Gastrocnemius medialis (tissue), 4 donors: ENCODE data around the gene HPCA. TPM values are rescaled to one million over a fixed set of nuclear protein-coding genes. Genes with fewer than 3 reads are reported as not detected.

Source experiments
- ATAC-seq, 2 donors: fragments of 150-250 bp; one replicate each; pipeline ENCODE4 v1.9.1; 2016
- DNase-seq, 2 donors: peaks; one replicate each; pipeline ENCODE4 v3.0.0-alpha.2; 2019
- H3K27ac ChIP-seq, 4 donors: fragments of 200-600 bp; sonication (generic); 1 replicate in 1 of 4; 2 replicates in 3 of 4; pipeline ENCODE4 v1.5.1; 2016 to 2018; ENCODE audit warnings: mild to moderate bottlenecking in 2 of 4, moderate library complexity in 1 of 4
- H3K27me3 ChIP-seq, 3 donors: fragments of 200-600 bp; sonication (generic) in 2 of 3; 1 replicate in 1 of 3; 2 replicates in 2 of 3; pipeline versions ENCODE4 v1.5.1 to v1.6.0; 2016 to 2019; ENCODE audit warnings: mild to moderate bottlenecking in 1 of 3, moderate library complexity in 1 of 3
- H3K36me3 ChIP-seq, 2 donors: fragments of 200-600 bp; sonication (generic) in 1 of 2; one replicate each; pipeline ENCODE4 v1.5.1; 2017 to 2018
- H3K4me1 ChIP-seq, 2 donors: fragments of 200-600 bp; sonication (generic) in 1 of 2; one replicate each; pipeline ENCODE4 v1.5.1; 2016 to 2017; ENCODE audit warnings: mild to moderate bottlenecking in 2 of 2
- H3K4me3 ChIP-seq, 4 donors: fragments of 200-600 bp; sonication (generic) in 3 of 4; 1 replicate in 1 of 4; 2 replicates in 3 of 4; pipeline ENCODE4 v1.5.1; 2016 to 2019; ENCODE audit warnings: mild to moderate bottlenecking in 2 of 4
- H3K9me3 ChIP-seq, 3 donors: fragments of 200-600 bp; sonication (generic) in 2 of 3; 1 replicate in 1 of 3; 2 replicates in 2 of 3; pipeline ENCODE4 v1.5.1; 2016 to 2019
- POLR2A ChIP-seq, 2 donors: fragments of 450-650 bp; IDR thresholded peaks; one replicate each; pipeline ENCODE4 v1.6.1; 2017; ENCODE audit warnings: antibody characterized with exemption in 2 of 2, mild to moderate bottlenecking in 2 of 2, moderate library complexity in 2 of 2
- in situ Hi-C, 4 donors: fragments of 200-750 bp; cut with MboI; loops; one replicate each; pipeline versions ENCODE4 v1.15.0 to v1.8.0; 2017; ENCODE audit warnings: low sequenced_read_pairs in 4 of 4
- intact Hi-C: fragments of 100-400 bp; cut with DNase I; formaldehyde crosslinking; loops from one replicate; pipeline ENCODE4 v1.15.1; 2023; ENCODE audit warnings: low total_unique reads
- total RNA-seq, 4 donors: library from RNA; depleted of rRNA; stranded (reverse); fragments of >200 nt; gene quantifications; one replicate each; pipeline versions ENCODE4 v1.1.0 to v1.2.3, GENCODE V29; 2016
- TF ChIP-seq, protein P1 (sequence below), 5 experiments: fragments of 450-650 bp in 3 of 5; fragments of 200-600 bp in 2 of 5; sonication (generic) in 2 of 5; IDR thresholded peaks in 4 of 5; conservative IDR thresholded peaks in 1 of 5; 1 replicate in 4 of 5; 2 replicates in 1 of 5; pipeline ENCODE4 v1.5.1; 2016 to 2019; ENCODE audit warnings: antibody characterized with exemption in 5 of 5, mild to moderate bottlenecking in 3 of 5, moderate library complexity in 3 of 5

The HPCA gene
- total RNA-seq, 4 donors from 2014 or later, result not detected

DNA sequence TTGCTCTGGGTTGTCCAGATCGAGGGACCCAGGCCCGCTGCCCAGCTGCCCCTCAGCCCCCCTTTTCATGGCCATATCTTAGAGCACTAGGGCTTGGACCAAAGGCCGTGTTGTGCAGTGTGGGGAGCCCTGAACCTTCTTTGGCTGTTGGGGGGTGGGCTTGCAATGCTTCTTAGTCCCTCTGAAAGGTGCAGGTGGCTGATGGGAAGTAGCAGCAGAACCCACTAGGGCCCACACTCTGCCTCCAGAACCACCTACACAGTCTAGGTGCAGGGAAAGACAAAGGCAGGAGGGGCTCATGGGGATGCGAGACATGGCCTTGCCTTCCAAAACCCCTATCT, 2.3 kb upstream of the HPCA start:
- Histone ChIP-seq H3K27ac (no peak overlapping the region), H3K9me3 (no peaks in the 10 kb centered on the region), H3K27me3 (peaks cover 17 to 25% (median 22%) of the 10 kb centered on the region in 3 donors), H3K4me1 (peaks cover 11 to 14% of the 10 kb centered on the region in 2 donors), H3K4me3 (no peak overlapping the region), H3K36me3 (no peaks in the 10 kb centered on the region)
- no peak for ATAC-seq
- in situ Hi-C loops, result no loop called here
- DNase-seq, result no peak
- intact Hi-C loops, result no loop called here
- no peak for TF ChIP-seq POLR2A (IDR thresholded peaks at IDR 0.05)

DNA sequence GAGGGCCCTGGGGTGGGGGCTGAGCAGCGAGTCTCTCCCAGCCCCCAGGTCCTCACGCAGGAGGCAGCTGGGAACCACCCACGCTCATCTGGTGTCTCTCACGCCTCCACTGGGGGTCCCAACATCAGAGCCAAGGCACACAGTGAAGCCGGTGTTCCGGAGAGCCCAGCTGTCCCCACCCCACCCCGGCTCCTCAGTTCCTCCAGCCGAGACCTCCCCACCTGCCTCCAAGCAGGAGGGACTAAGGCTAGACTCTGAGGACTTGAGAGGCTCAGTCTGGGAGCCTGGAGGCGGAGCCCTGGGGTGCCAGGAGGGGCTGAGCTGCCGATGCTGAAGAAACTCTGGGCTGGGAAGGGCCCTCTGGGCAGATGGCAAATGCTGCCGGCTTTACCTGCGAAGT, 1.6 kb upstream of the HPCA start:
- H3K9me3 ChIP-seq, result no peaks in the 10 kb centered on the region
- H3K36me3 ChIP-seq, result no peaks in the 10 kb centered on the region
- H3K27ac ChIP-seq, result no peak overlapping the region
- TF ChIP-seq, protein P1, sequence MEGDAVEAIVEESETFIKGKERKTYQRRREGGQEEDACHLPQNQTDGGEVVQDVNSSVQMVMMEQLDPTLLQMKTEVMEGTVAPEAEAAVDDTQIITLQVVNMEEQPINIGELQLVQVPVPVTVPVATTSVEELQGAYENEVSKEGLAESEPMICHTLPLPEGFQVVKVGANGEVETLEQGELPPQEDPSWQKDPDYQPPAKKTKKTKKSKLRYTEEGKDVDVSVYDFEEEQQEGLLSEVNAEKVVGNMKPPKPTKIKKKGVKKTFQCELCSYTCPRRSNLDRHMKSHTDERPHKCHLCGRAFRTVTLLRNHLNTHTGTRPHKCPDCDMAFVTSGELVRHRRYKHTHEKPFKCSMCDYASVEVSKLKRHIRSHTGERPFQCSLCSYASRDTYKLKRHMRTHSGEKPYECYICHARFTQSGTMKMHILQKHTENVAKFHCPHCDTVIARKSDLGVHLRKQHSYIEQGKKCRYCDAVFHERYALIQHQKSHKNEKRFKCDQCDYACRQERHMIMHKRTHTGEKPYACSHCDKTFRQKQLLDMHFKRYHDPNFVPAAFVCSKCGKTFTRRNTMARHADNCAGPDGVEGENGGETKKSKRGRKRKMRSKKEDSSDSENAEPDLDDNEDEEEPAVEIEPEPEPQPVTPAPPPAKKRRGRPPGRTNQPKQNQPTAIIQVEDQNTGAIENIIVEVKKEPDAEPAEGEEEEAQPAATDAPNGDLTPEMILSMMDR (IDR thresholded peaks at IDR 0.05 in 4 of 5, conservative IDR thresholded peaks at IDR 0.05 in 1 of 5), result no peak
- TF ChIP-seq POLR2A (IDR thresholded peaks at IDR 0.05), result no peak
- no peak overlapping the region for H3K4me3 ChIP-seq
- DNase-seq (no peak), ATAC-seq (no peak)
- peaks cover 11 to 14% of the 10 kb centered on the region in 2 donors for H3K4me1 ChIP-seq
- intact Hi-C loops (no loop called here), in situ Hi-C loops (no loop called here)
- peaks cover 17 to 25% (median 22%) of the 10 kb centered on the region in 3 donors for H3K27me3 ChIP-seq

DNA sequence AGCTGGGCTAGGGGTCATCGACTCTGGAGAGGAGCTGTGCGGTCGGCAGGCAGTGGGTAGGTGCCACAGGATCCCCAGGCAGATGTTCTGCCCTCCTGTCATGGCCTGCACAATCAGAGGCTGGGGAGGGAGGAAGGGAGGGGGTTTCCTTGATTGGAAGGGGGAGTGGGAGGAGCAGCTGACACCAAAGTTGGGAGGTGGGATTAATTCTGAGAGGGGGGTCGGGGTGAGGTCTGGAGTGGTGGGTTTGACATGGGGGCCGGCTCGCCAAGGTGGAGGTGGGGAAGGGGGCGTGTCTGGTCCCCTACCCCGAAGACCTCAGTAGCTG, 651 bp upstream of the HPCA start:
- Histone ChIP-seq H3K36me3 (no peaks in the 10 kb centered on the region), H3K9me3 (no peaks in the 10 kb centered on the region), H3K27ac (no peak overlapping the region), H3K4me3 (no peak overlapping the region), H3K27me3 (peaks cover 22 to 25% (median 22%) of the 10 kb centered on the region in 3 donors), H3K4me1 (peaks cover 11 to 14% of the 10 kb centered on the region in 2 donors)
- TF ChIP-seq, protein P1 (IDR thresholded peaks at IDR 0.05 in 4 of 5, conservative IDR thresholded peaks at IDR 0.05 in 1 of 5), result no peak
- intact Hi-C loops, result no loop called here
- no peak for ATAC-seq
- no peak for DNase-seq
- in situ Hi-C loops, result no loop called here

DNA sequence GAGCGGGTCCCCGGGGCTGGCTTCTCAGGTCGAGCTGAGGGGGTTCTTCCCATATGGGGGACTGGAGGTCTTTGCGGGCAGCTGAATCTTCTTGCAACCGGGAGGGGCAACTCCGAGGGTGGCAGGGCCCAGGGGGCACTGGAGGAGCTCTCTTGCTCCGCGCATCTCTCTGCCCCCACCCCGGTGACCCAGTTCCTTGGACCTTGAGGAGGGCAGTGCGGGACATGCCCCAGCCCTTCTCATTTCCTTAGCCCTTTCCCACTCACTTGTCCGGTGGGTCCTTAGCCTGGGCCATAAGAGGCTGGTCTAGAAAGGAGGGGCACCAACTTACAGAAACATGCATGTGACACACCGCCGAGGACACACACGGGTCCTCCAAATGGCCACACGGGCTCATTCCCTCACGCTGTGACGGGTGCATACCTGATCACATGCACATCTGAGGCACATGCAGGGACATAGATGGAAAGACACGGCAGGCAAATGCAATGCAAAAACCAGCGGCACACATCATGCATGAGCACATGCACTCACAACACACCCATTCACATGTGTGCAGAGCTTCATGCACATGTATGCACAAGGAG, 630 bp downstream of the HPCA start:
- in situ Hi-C loops, result no loop called here
- Histone ChIP-seq H3K9me3 (no peaks in the 10 kb centered on the region), H3K27ac (no peak overlapping the region), H3K4me3 (no peak overlapping the region), H3K36me3 (no peaks in the 10 kb centered on the region), H3K4me1 (peaks cover 4 to 7% of the 10 kb centered on the region in 2 donors), H3K27me3 (peaks cover 24 to 36% (median 31%) of the 10 kb centered on the region in 3 donors)
- intact Hi-C loops, result no loop called here
- no peak for DNase-seq
- TF ChIP-seq, protein P1 (IDR thresholded peaks at IDR 0.05 in 4 of 5, conservative IDR thresholded peaks at IDR 0.05 in 1 of 5), result peak in 1 of 5 experiments; percentile 6
- no peak for TF ChIP-seq POLR2A (IDR thresholded peaks at IDR 0.05)
- no peak for ATAC-seq

DNA sequence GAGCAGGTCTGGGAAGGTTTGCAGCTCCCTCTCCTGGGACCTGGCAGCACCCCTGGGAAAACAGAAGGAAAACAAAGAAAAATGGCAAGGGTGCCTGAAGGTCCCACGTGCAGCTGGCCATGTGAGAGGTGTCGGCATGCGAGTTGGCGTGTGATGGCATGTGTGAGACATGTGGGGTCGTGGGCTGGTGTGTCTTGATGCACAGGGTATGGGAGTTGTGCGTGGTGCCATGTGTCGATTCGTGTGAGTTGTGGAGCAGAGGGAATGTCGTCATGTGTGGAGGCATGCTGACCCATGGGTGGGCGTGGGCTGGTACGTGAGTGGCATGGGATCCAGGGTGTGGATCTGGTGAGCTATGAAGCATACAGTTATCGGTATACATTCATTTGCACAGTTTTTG, 1.3 kb downstream of the HPCA start:
- H3K27me3 ChIP-seq, result peaks cover 28 to 43% (median 35%) of the 10 kb centered on the region in 3 donors
- ATAC-seq (no peak), DNase-seq (no peak)
- no peak overlapping the region for H3K4me3 ChIP-seq
- no peaks in the 10 kb centered on the region for H3K36me3 ChIP-seq
- intact Hi-C loops (no loop called here), in situ Hi-C loops (no loop called here)
- TF ChIP-seq, protein P1 (IDR thresholded peaks at IDR 0.05 in 4 of 5, conservative IDR thresholded peaks at IDR 0.05 in 1 of 5), result no peak
- TF ChIP-seq POLR2A (IDR thresholded peaks at IDR 0.05), result no peak
- H3K4me1 ChIP-seq, result no peaks in the 10 kb centered on the region
- H3K27ac ChIP-seq, result no peak overlapping the region
- no peaks in the 10 kb centered on the region for H3K9me3 ChIP-seq
